ENCODE measurements around the gene PEX1.
"Not testable (repeated sequence)": the region's sequence is repeated elsewhere in the genome, so short reads cannot be mapped to it uniquely, and the experiment has no call there.

PEX1 gene

GRCh38 chr7:92478711-92479110 lies 49.6 kb downstream of the PEX1 start:
- Histone ChIP-seq H3K27ac (no peak overlapping the region; the same call in 1 of the 2 replicates), H3K9me3 (ENCODE audit: severe bottlenecking) (no peaks in the 10 kb centered on the region), H3K27me3 (ENCODE audit: insufficient read depth, low read depth, severe bottlenecking) (no peaks in the 10 kb centered on the region), H3K36me3 (no peaks in the 10 kb centered on the region), H3K4me3 (ENCODE audit: low read depth, low read length) (no peak overlapping the region)
- TF ChIP-seq CTCF (IDR thresholded peaks at IDR 0.05; ENCODE audit: low read depth, low read length): no peak
- no peak for DNase-seq

GRCh38 chr7:92478095-92478494 lies 50.2 kb downstream of the PEX1 start:
- Histone ChIP-seq H3K36me3 (no peaks in the 10 kb centered on the region), H3K27ac (peak overlapping the region; percentile 26), H3K4me3 (ENCODE audit: low read depth, low read length) (no peak overlapping the region), H3K27me3 (ENCODE audit: insufficient read depth, low read depth, severe bottlenecking) (no peaks in the 10 kb centered on the region), H3K9me3 (ENCODE audit: severe bottlenecking) (no peaks in the 10 kb centered on the region)
- no peak for DNase-seq
- TF ChIP-seq CTCF (IDR thresholded peaks at IDR 0.05; ENCODE audit: low read depth, low read length): no peak

- peak within 1 kb of the TSS; percentile 26 for H3K27ac ChIP-seq
- not testable (repeated sequence) for H3K4me3 ChIP-seq (ENCODE audit: low read depth, low read length); H3K36me3 ChIP-seq; H3K27me3 ChIP-seq (ENCODE audit: insufficient read depth, low read depth, severe bottlenecking); H3K9me3 ChIP-seq (ENCODE audit: severe bottlenecking); DNase-seq
These were observed 50.6 kb downstream of the PEX1 start, which contains the start of gene ERVW-1 for GRCh38 chr7:92477681-92478080. Gene ERVW-1 (minus strand): TSS chr7:92477946. CDS start chr7:92470381, 7,565 bp downstream.

GRCh38 chr7:92475851-92476590 lies 52.3 kb downstream of the PEX1 start:
- not testable (repeated sequence) for H3K4me3 ChIP-seq (ENCODE audit: low read depth, low read length); H3K36me3 ChIP-seq; H3K27me3 ChIP-seq (ENCODE audit: insufficient read depth, low read depth, severe bottlenecking); DNase-seq; H3K9me3 ChIP-seq (ENCODE audit: severe bottlenecking); H3K27ac ChIP-seq

GRCh38 chr7:92475261-92475770 lies 53.0 kb downstream of the PEX1 start:
- not testable (repeated sequence) for H3K4me3 ChIP-seq (ENCODE audit: low read depth, low read length); DNase-seq; H3K36me3 ChIP-seq; H3K9me3 ChIP-seq (ENCODE audit: severe bottlenecking); H3K27me3 ChIP-seq (ENCODE audit: insufficient read depth, low read depth, severe bottlenecking); H3K27ac ChIP-seq

- not testable (repeated sequence) for H3K27me3 ChIP-seq (ENCODE audit: insufficient read depth, low read depth, severe bottlenecking); H3K27ac ChIP-seq; H3K36me3 ChIP-seq; DNase-seq; H3K9me3 ChIP-seq (ENCODE audit: severe bottlenecking); H3K4me3 ChIP-seq (ENCODE audit: low read depth, low read length)
These were observed 54.3 kb downstream of the PEX1 start for GRCh38 chr7:92473989-92474388.

GRCh38 chr7:92468589-92468988 lies 59.7 kb downstream of the PEX1 start:
- not testable (repeated sequence) for H3K4me3 ChIP-seq (ENCODE audit: low read depth, low read length); H3K27ac ChIP-seq; DNase-seq; H3K27me3 ChIP-seq (ENCODE audit: insufficient read depth, low read depth, severe bottlenecking); H3K9me3 ChIP-seq (ENCODE audit: severe bottlenecking); H3K36me3 ChIP-seq

- no peak for TF ChIP-seq CTCF (IDR thresholded peaks at IDR 0.05; ENCODE audit: low read depth, low read length)
These were observed 61.6 kb downstream of the PEX1 start for GRCh38 chr7:92466682-92467081.

More at GRCh38 chr7:92466682-92467081, 61.6 kb downstream of the PEX1 start:
- Histone ChIP-seq H3K27ac (no peak overlapping the region), H3K9me3 (ENCODE audit: severe bottlenecking) (peaks cover 8% of the 10 kb centered on the region), H3K4me3 (ENCODE audit: low read depth, low read length) (no peak overlapping the region), H3K27me3 (ENCODE audit: insufficient read depth, low read depth, severe bottlenecking) (no peaks in the 10 kb centered on the region), H3K36me3 (no peaks in the 10 kb centered on the region)
- DNase-seq: no peak

All from WERI-Rb-1 (cell line).